ENCODE data around the gene ALG10. TPM values are rescaled to one million over a fixed set of nuclear protein-coding genes. Genes with fewer than 3 reads are reported as not detected.
"Not testable (repeated sequence)": the region's sequence is repeated elsewhere in the genome, so short reads cannot be mapped to it uniquely, and the experiment has no call there.

ALG10 gene
- total and polyA plus RNA-seq, 4 donors, result 1.0 to 20.8 (median 6.2) TPM

GRCh38 chr12:33988197-33988805, 34.0 kb upstream of the ALG10 start:
- no peaks in the 10 kb centered on the region for H3K27me3 ChIP-seq (ENCODE audit: control insufficient read depth in 3 of 3, insufficient read depth in 3 of 3, low read length in 2 of 3)
- no peak overlapping the region for H3K4me3 ChIP-seq
- H3K9me3 ChIP-seq (ENCODE audit: control insufficient read depth in 4 of 4, insufficient read depth in 3 of 4, low read length in 3 of 4), result no peaks in the 10 kb centered on the region
- WGBS, 2 donors, result 55 to 76% methylated on average over 4 of the region's 4 CpGs
- H3K9ac ChIP-seq (ENCODE audit: insufficient read depth in 1 of 2, low read length in 2 of 2), result no peak overlapping the region
- no peaks in the 10 kb centered on the region for H3K4me1 ChIP-seq (ENCODE audit: control insufficient read depth in 5 of 5, insufficient read depth in 5 of 5, low read length in 5 of 5)
- TF ChIP-seq, protein P1, sequence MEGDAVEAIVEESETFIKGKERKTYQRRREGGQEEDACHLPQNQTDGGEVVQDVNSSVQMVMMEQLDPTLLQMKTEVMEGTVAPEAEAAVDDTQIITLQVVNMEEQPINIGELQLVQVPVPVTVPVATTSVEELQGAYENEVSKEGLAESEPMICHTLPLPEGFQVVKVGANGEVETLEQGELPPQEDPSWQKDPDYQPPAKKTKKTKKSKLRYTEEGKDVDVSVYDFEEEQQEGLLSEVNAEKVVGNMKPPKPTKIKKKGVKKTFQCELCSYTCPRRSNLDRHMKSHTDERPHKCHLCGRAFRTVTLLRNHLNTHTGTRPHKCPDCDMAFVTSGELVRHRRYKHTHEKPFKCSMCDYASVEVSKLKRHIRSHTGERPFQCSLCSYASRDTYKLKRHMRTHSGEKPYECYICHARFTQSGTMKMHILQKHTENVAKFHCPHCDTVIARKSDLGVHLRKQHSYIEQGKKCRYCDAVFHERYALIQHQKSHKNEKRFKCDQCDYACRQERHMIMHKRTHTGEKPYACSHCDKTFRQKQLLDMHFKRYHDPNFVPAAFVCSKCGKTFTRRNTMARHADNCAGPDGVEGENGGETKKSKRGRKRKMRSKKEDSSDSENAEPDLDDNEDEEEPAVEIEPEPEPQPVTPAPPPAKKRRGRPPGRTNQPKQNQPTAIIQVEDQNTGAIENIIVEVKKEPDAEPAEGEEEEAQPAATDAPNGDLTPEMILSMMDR (IDR thresholded peaks at IDR 0.05; ENCODE audit: control extremely low read depth, extremely low read depth), result no peak
- peak in 1 of 3 donors; percentile 0 for DNase-seq
- H3K36me3 ChIP-seq (ENCODE audit: control insufficient read depth in 4 of 4, insufficient read depth in 4 of 4, low read length in 4 of 4), result no peaks in the 10 kb centered on the region
- no peak overlapping the region for H3K27ac ChIP-seq (ENCODE audit: low read depth in 1 of 2, low read length in 1 of 2)
- ATAC-seq (ENCODE audit: insufficient read depth, low FRiP score), result no peak

- no peaks in the 10 kb centered on the region for H3K4me1 ChIP-seq (ENCODE audit: control insufficient read depth in 5 of 5, insufficient read depth in 5 of 5, low read length in 5 of 5)
- H3K27ac ChIP-seq (ENCODE audit: low read depth in 1 of 2, low read length in 1 of 2), result no peak overlapping the region
- TF ChIP-seq, protein P1 (IDR thresholded peaks at IDR 0.05; ENCODE audit: control extremely low read depth, extremely low read depth), result no peak
- H3K9ac ChIP-seq (ENCODE audit: insufficient read depth in 1 of 2, low read length in 2 of 2), result no peak overlapping the region
- no peaks in the 10 kb centered on the region for H3K36me3 ChIP-seq (ENCODE audit: control insufficient read depth in 4 of 4, insufficient read depth in 4 of 4, low read length in 4 of 4)
- H3K27me3 ChIP-seq (ENCODE audit: control insufficient read depth in 3 of 3, insufficient read depth in 3 of 3, low read length in 2 of 3), result no peaks in the 10 kb centered on the region
- DNase-seq, result no peak
- WGBS, 2 donors, result 54 to 75% methylated on average over 3 of the region's 3 CpGs
- no peaks in the 10 kb centered on the region for H3K9me3 ChIP-seq (ENCODE audit: control insufficient read depth in 4 of 4, insufficient read depth in 3 of 4, low read length in 3 of 4)
- no peak overlapping the region for H3K4me3 ChIP-seq
- ATAC-seq (ENCODE audit: insufficient read depth, low FRiP score), result no peak
Observed at GRCh38 chr12:33988913-33989312, 33.4 kb upstream of the ALG10 start.

DNA sequence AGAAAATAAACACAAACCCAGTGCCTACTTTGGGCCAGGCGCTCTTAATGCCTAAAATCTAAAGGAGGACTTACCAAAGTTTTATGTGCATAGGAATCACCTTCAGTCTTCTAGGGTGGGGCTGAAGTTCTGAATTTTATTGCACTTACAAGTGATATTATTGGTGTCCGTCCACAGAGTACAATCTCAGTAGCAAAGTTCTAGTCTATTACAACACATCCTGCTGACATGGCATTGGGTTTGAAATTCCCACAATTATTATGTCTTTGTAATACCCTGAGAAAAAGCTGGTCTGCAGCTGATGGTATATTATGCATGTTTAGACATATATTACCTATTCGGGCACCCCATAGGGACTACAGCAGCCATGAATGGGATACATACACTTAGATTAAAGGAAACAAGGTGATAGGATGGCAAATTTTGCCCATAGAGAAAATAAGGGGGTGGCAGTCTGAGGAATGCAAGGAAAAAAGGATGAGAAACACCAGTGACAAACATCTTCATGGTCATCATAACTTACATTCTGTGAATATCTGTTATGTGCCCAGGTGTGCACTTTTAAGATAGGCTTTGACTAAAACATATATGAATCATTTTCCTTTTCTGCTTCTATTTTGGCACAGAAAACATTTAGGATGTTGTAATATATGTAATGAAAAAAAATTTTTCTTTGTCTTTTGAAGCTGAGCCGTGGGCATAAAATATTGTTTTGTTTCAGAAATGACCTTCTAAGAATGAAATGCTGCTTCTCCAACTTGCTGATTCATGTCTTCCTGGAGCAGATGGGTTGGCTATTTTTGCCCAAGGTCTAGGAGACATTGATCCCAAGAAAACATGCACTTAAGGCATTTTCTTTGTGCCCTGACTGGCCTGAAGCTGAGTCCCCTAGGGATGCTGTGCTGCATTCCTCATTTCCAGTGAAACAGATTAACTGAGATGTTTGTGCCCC, 27.2 kb upstream of the ALG10 start:
- DNase-seq (no peak), ATAC-seq (ENCODE audit: insufficient read depth, low FRiP score) (no peak)
- WGBS, 2 donors, result 85% methylated on average over 4 of the region's 4 CpGs
- Histone ChIP-seq H3K9ac (ENCODE audit: insufficient read depth in 1 of 2, low read length in 2 of 2) (no peak overlapping the region), H3K36me3 (ENCODE audit: control insufficient read depth in 4 of 4, insufficient read depth in 4 of 4, low read length in 4 of 4) (no peaks in the 10 kb centered on the region), H3K9me3 (ENCODE audit: control insufficient read depth in 4 of 4, insufficient read depth in 3 of 4, low read length in 3 of 4) (no peaks in the 10 kb centered on the region), H3K27me3 (ENCODE audit: control insufficient read depth in 3 of 3, insufficient read depth in 3 of 3, low read length in 2 of 3) (no peaks in the 10 kb centered on the region), H3K4me1 (ENCODE audit: control insufficient read depth in 5 of 5, insufficient read depth in 5 of 5, low read length in 5 of 5) (no peaks in the 10 kb centered on the region), H3K27ac (ENCODE audit: low read depth in 1 of 2, low read length in 1 of 2) (no peak overlapping the region), H3K4me3 (no peak overlapping the region)
- TF ChIP-seq, protein P1 (IDR thresholded peaks at IDR 0.05; ENCODE audit: control extremely low read depth, extremely low read depth), result no peak

- H3K4me1 ChIP-seq (ENCODE audit: control insufficient read depth in 5 of 5, insufficient read depth in 5 of 5, low read length in 5 of 5); ATAC-seq (ENCODE audit: insufficient read depth, low FRiP score); DNase-seq; H3K9ac ChIP-seq (ENCODE audit: insufficient read depth in 1 of 2, low read length in 2 of 2); H3K36me3 ChIP-seq (ENCODE audit: control insufficient read depth in 4 of 4, insufficient read depth in 4 of 4, low read length in 4 of 4); H3K4me3 ChIP-seq; H3K27me3 ChIP-seq (ENCODE audit: control insufficient read depth in 3 of 3, insufficient read depth in 3 of 3, low read length in 2 of 3); H3K9me3 ChIP-seq (ENCODE audit: control insufficient read depth in 4 of 4, insufficient read depth in 3 of 4, low read length in 3 of 4); H3K27ac ChIP-seq (ENCODE audit: low read depth in 1 of 2, low read length in 1 of 2): not testable (repeated sequence)
Observed at GRCh38 chr12:34008835-34009234, 13.5 kb upstream of the ALG10 start.
